ENCODE measurements around the gene CLDN14. TPM values are rescaled to one million over a fixed set of nuclear protein-coding genes. Genes with fewer than 3 reads are reported as not detected.

CLDN14 gene
- total RNA-seq, 1 donor: 0.27 TPM

DNA sequence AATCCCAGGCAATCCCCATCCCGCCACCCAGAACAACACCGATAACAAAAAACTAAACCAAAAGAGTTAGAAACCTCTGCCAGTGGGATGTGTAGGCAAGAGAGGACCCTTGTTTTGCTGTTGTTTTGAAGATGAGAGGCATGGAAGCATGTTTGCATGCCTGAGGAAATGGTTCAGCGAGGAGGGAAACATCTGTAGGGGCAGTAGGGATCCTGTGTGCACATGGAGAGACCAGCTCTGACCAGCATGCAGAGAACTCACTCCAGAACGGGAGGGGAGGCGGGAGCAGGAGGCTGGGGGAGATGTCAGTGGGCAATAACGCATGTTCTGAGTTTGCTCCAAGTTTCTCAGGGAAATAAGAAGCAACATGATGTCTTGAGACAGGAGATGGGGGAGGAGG lies 5.3 kb downstream of the CLDN14 start:
- DNase-seq (ENCODE audit: low read depth): no peak
- TF ChIP-seq, protein P1, sequence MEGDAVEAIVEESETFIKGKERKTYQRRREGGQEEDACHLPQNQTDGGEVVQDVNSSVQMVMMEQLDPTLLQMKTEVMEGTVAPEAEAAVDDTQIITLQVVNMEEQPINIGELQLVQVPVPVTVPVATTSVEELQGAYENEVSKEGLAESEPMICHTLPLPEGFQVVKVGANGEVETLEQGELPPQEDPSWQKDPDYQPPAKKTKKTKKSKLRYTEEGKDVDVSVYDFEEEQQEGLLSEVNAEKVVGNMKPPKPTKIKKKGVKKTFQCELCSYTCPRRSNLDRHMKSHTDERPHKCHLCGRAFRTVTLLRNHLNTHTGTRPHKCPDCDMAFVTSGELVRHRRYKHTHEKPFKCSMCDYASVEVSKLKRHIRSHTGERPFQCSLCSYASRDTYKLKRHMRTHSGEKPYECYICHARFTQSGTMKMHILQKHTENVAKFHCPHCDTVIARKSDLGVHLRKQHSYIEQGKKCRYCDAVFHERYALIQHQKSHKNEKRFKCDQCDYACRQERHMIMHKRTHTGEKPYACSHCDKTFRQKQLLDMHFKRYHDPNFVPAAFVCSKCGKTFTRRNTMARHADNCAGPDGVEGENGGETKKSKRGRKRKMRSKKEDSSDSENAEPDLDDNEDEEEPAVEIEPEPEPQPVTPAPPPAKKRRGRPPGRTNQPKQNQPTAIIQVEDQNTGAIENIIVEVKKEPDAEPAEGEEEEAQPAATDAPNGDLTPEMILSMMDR (IDR thresholded peaks at IDR 0.05; ENCODE audit: insufficient read depth, low read length): no peak
- H3K4me3 ChIP-seq (ENCODE audit: low read depth, low read length): no peak overlapping the region

GRCh38 chr21:36473203-36473602 lies 6.7 kb downstream of the CLDN14 start:
- no peak for DNase-seq (ENCODE audit: low read depth)
- TF ChIP-seq, protein P1 (IDR thresholded peaks at IDR 0.05; ENCODE audit: insufficient read depth, low read length): no peak
- no peak overlapping the region for H3K4me3 ChIP-seq (ENCODE audit: low read depth, low read length)

GRCh38 chr21:36472377-36472776 lies 7.5 kb downstream of the CLDN14 start:
- TF ChIP-seq, protein P1 (IDR thresholded peaks at IDR 0.05; ENCODE audit: insufficient read depth, low read length): no peak
- no peak overlapping the region for H3K4me3 ChIP-seq (ENCODE audit: low read depth, low read length)
- no peak for DNase-seq (ENCODE audit: low read depth)

- no peak overlapping the region for H3K4me3 ChIP-seq (ENCODE audit: low read depth, low read length)
- TF ChIP-seq, protein P1 (IDR thresholded peaks at IDR 0.05; ENCODE audit: insufficient read depth, low read length): no peak
- DNase-seq (ENCODE audit: low read depth): peak; percentile 56
Observed at GRCh38 chr21:36471254-36471723, 8.6 kb downstream of the CLDN14 start.

DNA sequence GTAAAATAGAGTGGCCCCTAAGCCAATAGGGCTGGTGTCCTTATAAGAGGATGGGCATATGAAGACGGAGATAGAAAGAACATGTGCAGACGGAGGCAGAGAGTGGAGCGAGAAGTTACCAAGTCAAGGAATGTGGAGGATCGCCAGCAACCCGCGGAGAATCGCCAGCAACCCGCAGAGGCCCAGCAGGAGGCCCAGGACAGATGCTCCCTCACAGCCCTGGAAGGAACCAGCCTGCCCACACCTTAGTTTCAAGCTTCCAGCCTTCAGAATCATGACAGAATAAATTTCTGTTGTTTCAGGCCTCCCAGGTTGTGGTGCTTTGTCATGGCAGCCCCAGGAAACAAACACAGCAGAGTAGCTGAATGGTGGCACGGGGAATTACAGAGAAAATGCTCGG lies 9.6 kb downstream of the CLDN14 start:
- TF ChIP-seq, protein P1 (IDR thresholded peaks at IDR 0.05; ENCODE audit: insufficient read depth, low read length): no peak

GRCh38 chr21:36466061-36466511 lies 13.8 kb downstream of the CLDN14 start:
- no peak overlapping the region for H3K4me3 ChIP-seq (ENCODE audit: low read depth, low read length)
- TF ChIP-seq, protein P1 (IDR thresholded peaks at IDR 0.05; ENCODE audit: insufficient read depth, low read length): no peak
- peak; percentile 63 for DNase-seq (ENCODE audit: low read depth)

More for the DNA sequence above, 9.6 kb downstream of the CLDN14 start:
- no peak for DNase-seq (ENCODE audit: low read depth)
- H3K4me3 ChIP-seq (ENCODE audit: low read depth, low read length): no peak overlapping the region

GRCh38 chr21:36465478-36465877 lies 14.4 kb downstream of the CLDN14 start:
- DNase-seq (ENCODE audit: low read depth): no peak
- H3K4me3 ChIP-seq (ENCODE audit: low read depth, low read length): no peak overlapping the region
- TF ChIP-seq, protein P1 (IDR thresholded peaks at IDR 0.05; ENCODE audit: insufficient read depth, low read length): no peak

Data from fibroblast of the aortic adventitia (primary cell).